ENCODE results near the gene CCL25. TPM values are rescaled to one million over a fixed set of nuclear protein-coding genes. Genes with fewer than 3 reads are reported as not detected.

The CCL25 gene
- polyA plus RNA-seq, 4 donors = 156 to 831 (median 414) TPM

GRCh38 chr19:8107301-8107903 lies 54.8 kb downstream of the CCL25 start:
- Histone ChIP-seq H3K36me3 (ENCODE audit: control insufficient read depth in 3 of 3, insufficient read depth in 2 of 3, low read depth in 1 of 3, low read length in 3 of 3) (peaks cover 0 to 11% (median 0%) of the 10 kb centered on the region in 3 donors), H3K27me3 (ENCODE audit: control insufficient read depth in 3 of 3, insufficient read depth in 3 of 3, low read length in 3 of 3) (peaks cover 0 to 4% (median 0%) of the 10 kb centered on the region in 3 donors), H3K4me1 (ENCODE audit: control insufficient read depth in 3 of 3, insufficient read depth in 2 of 3, low read depth in 1 of 3, low read length in 2 of 3) (no peaks in the 10 kb centered on the region), H3K4me3 (ENCODE audit: low read depth in 1 of 3, low read length in 3 of 3) (no peak overlapping the region), H3K27ac (ENCODE audit: low read depth in 1 of 3, low read length in 2 of 3) (no peak overlapping the region), H3K9me3 (ENCODE audit: control insufficient read depth in 2 of 2, insufficient read depth in 1 of 2, low read depth in 1 of 2, low read length in 1 of 2) (no peaks in the 10 kb centered on the region)
- DNase-seq (no peak), FAIRE-seq (no peak)
- 75 to 83% (median 76%) methylated on average over 2 of the region's 2 CpGs for WGBS, 3 donors

- no peak overlapping the region for H3K27ac ChIP-seq (ENCODE audit: low read depth in 1 of 3, low read length in 2 of 3)
- 71 to 82% (median 72%) methylated on average over 19 of the region's 19 CpGs for WGBS, 3 donors
- no peak overlapping the region for H3K4me3 ChIP-seq (ENCODE audit: low read depth in 1 of 3, low read length in 3 of 3)
- peaks cover 0 to 4% (median 0%) of the 10 kb centered on the region in 3 donors for H3K27me3 ChIP-seq (ENCODE audit: control insufficient read depth in 3 of 3, insufficient read depth in 3 of 3, low read length in 3 of 3)
- H3K4me1 ChIP-seq (ENCODE audit: control insufficient read depth in 3 of 3, insufficient read depth in 2 of 3, low read depth in 1 of 3, low read length in 2 of 3) = no peaks in the 10 kb centered on the region
- DNase-seq (no peak), FAIRE-seq (no peak)
- H3K9me3 ChIP-seq (ENCODE audit: control insufficient read depth in 2 of 2, insufficient read depth in 1 of 2, low read depth in 1 of 2, low read length in 1 of 2) = no peaks in the 10 kb centered on the region
- peaks cover 0 to 11% (median 0%) of the 10 kb centered on the region in 3 donors for H3K36me3 ChIP-seq (ENCODE audit: control insufficient read depth in 3 of 3, insufficient read depth in 2 of 3, low read depth in 1 of 3, low read length in 3 of 3)
Observed at GRCh38 chr19:8108560-8109445, 56.2 kb downstream of the CCL25 start.

GRCh38 chr19:8109455-8109854 lies 56.9 kb downstream of the CCL25 start:
- Histone ChIP-seq H3K9me3 (ENCODE audit: control insufficient read depth in 2 of 2, insufficient read depth in 1 of 2, low read depth in 1 of 2, low read length in 1 of 2) (no peaks in the 10 kb centered on the region), H3K4me1 (ENCODE audit: control insufficient read depth in 3 of 3, insufficient read depth in 2 of 3, low read depth in 1 of 3, low read length in 2 of 3) (no peaks in the 10 kb centered on the region), H3K27ac (ENCODE audit: low read depth in 1 of 3, low read length in 2 of 3) (no peak overlapping the region), H3K36me3 (ENCODE audit: control insufficient read depth in 3 of 3, insufficient read depth in 2 of 3, low read depth in 1 of 3, low read length in 3 of 3) (peaks cover 0 to 11% (median 0%) of the 10 kb centered on the region in 3 donors), H3K27me3 (ENCODE audit: control insufficient read depth in 3 of 3, insufficient read depth in 3 of 3, low read length in 3 of 3) (peaks cover 0 to 4% (median 0%) of the 10 kb centered on the region in 3 donors), H3K4me3 (ENCODE audit: low read depth in 1 of 3, low read length in 3 of 3) (no peak overlapping the region)
- FAIRE-seq (no peak), DNase-seq (no peak)
- 70 to 76% (median 71%) methylated on average over 12 of the region's 12 CpGs for WGBS, 3 donors

- H3K27me3 ChIP-seq (ENCODE audit: control insufficient read depth in 3 of 3, insufficient read depth in 3 of 3, low read length in 3 of 3) = peaks cover 0 to 4% (median 0%) of the 10 kb centered on the region in 3 donors
- no peak overlapping the region for H3K27ac ChIP-seq (ENCODE audit: low read depth in 1 of 3, low read length in 2 of 3)
- peaks cover 0 to 11% (median 0%) of the 10 kb centered on the region in 3 donors for H3K36me3 ChIP-seq (ENCODE audit: control insufficient read depth in 3 of 3, insufficient read depth in 2 of 3, low read depth in 1 of 3, low read length in 3 of 3)
- no peaks in the 10 kb centered on the region for H3K9me3 ChIP-seq (ENCODE audit: control insufficient read depth in 2 of 2, insufficient read depth in 1 of 2, low read depth in 1 of 2, low read length in 1 of 2)
- FAIRE-seq = no peak
- no peak for DNase-seq
- no peaks in the 10 kb centered on the region for H3K4me1 ChIP-seq (ENCODE audit: control insufficient read depth in 3 of 3, insufficient read depth in 2 of 3, low read depth in 1 of 3, low read length in 2 of 3)
- 78 to 95% (median 93%) methylated on average over 7 of the region's 7 CpGs for WGBS, 3 donors
- no peak overlapping the region for H3K4me3 ChIP-seq (ENCODE audit: low read depth in 1 of 3, low read length in 3 of 3)
Observed at GRCh38 chr19:8109890-8110662, 57.5 kb downstream of the CCL25 start.

GRCh38 chr19:8110931-8111330 lies 58.4 kb downstream of the CCL25 start:
- no peak overlapping the region for H3K4me3 ChIP-seq (ENCODE audit: low read depth in 1 of 3, low read length in 3 of 3)
- no peaks in the 10 kb centered on the region for H3K4me1 ChIP-seq (ENCODE audit: control insufficient read depth in 3 of 3, insufficient read depth in 2 of 3, low read depth in 1 of 3, low read length in 2 of 3)
- 90 to 94% (median 92%) methylated on average over 16 of the region's 16 CpGs for whole genome bisulfite sequencing, 3 donors
- H3K27ac ChIP-seq (ENCODE audit: low read depth in 1 of 3, low read length in 2 of 3) = no peak overlapping the region
- H3K27me3 ChIP-seq (ENCODE audit: control insufficient read depth in 3 of 3, insufficient read depth in 3 of 3, low read length in 3 of 3) = peaks cover 0 to 4% (median 0%) of the 10 kb centered on the region in 3 donors
- DNase-seq (no peak), FAIRE-seq (no peak)
- no peaks in the 10 kb centered on the region for H3K9me3 ChIP-seq (ENCODE audit: control insufficient read depth in 2 of 2, insufficient read depth in 1 of 2, low read depth in 1 of 2, low read length in 1 of 2)
- peaks cover 0 to 11% (median 0%) of the 10 kb centered on the region in 3 donors for H3K36me3 ChIP-seq (ENCODE audit: control insufficient read depth in 3 of 3, insufficient read depth in 2 of 3, low read depth in 1 of 3, low read length in 3 of 3)

GRCh38 chr19:8111376-8111775 lies 58.8 kb downstream of the CCL25 start:
- no peak overlapping the region for H3K4me3 ChIP-seq (ENCODE audit: low read depth in 1 of 3, low read length in 3 of 3)
- H3K27ac ChIP-seq (ENCODE audit: low read depth in 1 of 3, low read length in 2 of 3) = no peak overlapping the region
- peaks cover 0 to 4% (median 0%) of the 10 kb centered on the region in 3 donors for H3K27me3 ChIP-seq (ENCODE audit: control insufficient read depth in 3 of 3, insufficient read depth in 3 of 3, low read length in 3 of 3)
- WGBS, 3 donors = 79 to 93% (median 81%) methylated on average over 10 to 16 of the region's 16 CpGs
- DNase-seq = no peak
- peaks cover 0 to 11% (median 0%) of the 10 kb centered on the region in 3 donors for H3K36me3 ChIP-seq (ENCODE audit: control insufficient read depth in 3 of 3, insufficient read depth in 2 of 3, low read depth in 1 of 3, low read length in 3 of 3)
- no peaks in the 10 kb centered on the region for H3K4me1 ChIP-seq (ENCODE audit: control insufficient read depth in 3 of 3, insufficient read depth in 2 of 3, low read depth in 1 of 3, low read length in 2 of 3)
- FAIRE-seq = no peak
- H3K9me3 ChIP-seq (ENCODE audit: control insufficient read depth in 2 of 2, insufficient read depth in 1 of 2, low read depth in 1 of 2, low read length in 1 of 2) = no peaks in the 10 kb centered on the region

Other genes starting within 250 kb of the CCL25 start
- 1 to 10 TPM; 2.9 to 8.4 (median 5.6) TPM for gene EVI5L, start 222.5 kb upstream of the CCL25 start, polyA plus RNA-seq
- gene PRR36, start 178.4 kb upstream of the CCL25 start, polyA plus RNA-seq = under 1 TPM in 2 of 4 donors, not detected in 2; 0.22 to 0.47 TPM
- under 1 TPM; 0.27 to 0.71 (median 0.60) TPM for gene LRRC8E, start 164.2 kb upstream of the CCL25 start, polyA plus RNA-seq
- gene MAP2K7, start 148.9 kb upstream of the CCL25 start, polyA plus RNA-seq = 10 to 100 TPM; 17.3 to 27.5 (median 21.6) TPM
- 1 to 10 TPM in 1 of 4 donors, under 1 TPM in 1, not detected in 2; 0.21 to 1.4 TPM for gene TGFBR3L, start 137.9 kb upstream of the CCL25 start, polyA plus RNA-seq
- gene SNAPC2, start 132.4 kb upstream of the CCL25 start, polyA plus RNA-seq = 10 to 100 TPM; 12.4 to 17.3 (median 16.4) TPM
- 1 to 10 TPM in 1 of 4 donors, under 1 TPM in 1, not detected in 2; 0.77 to 1.1 TPM for gene CTXN1, start 126.6 kb upstream of the CCL25 start, polyA plus RNA-seq
- 10 to 100 TPM; 40.2 to 81.4 (median 68.9) TPM for gene TIMM44, start 109.1 kb upstream of the CCL25 start, polyA plus RNA-seq
- 10 to 100 TPM; 14.6 to 51.1 (median 26.4) TPM for gene ELAVL1, start 47.1 kb upstream of the CCL25 start, polyA plus RNA-seq
- gene FBN3, start 96.8 kb downstream of the CCL25 start, polyA plus RNA-seq = 1 to 10 TPM in 1 of 4 donors, under 1 TPM in 1, not detected in 2; 0.04 to 2.5 TPM
- 100 to 1,000 TPM in 1 of 4 donors, 10 to 100 TPM in 1, 1 to 10 TPM in 1, under 1 TPM in 1; 0.89 to 127 (median 9.5) TPM for gene CERS4, start 156.6 kb downstream of the CCL25 start, polyA plus RNA-seq